C4-2B (cell line): Measurements from ENCODE around the gene DENND1A.

Experiments used
- CTCF ChIP-seq: fragments of 450-650 bp; conservative IDR thresholded peaks from 2 replicates; pipeline ENCODE4 v1.5.1; 2017; ENCODE audit warnings: mild to moderate bottlenecking
- ZFX ChIP-seq: fragments of 450-650 bp; IDR thresholded peaks from 2 replicates; pipeline ENCODE4 v1.6.1; 2017

DNA sequence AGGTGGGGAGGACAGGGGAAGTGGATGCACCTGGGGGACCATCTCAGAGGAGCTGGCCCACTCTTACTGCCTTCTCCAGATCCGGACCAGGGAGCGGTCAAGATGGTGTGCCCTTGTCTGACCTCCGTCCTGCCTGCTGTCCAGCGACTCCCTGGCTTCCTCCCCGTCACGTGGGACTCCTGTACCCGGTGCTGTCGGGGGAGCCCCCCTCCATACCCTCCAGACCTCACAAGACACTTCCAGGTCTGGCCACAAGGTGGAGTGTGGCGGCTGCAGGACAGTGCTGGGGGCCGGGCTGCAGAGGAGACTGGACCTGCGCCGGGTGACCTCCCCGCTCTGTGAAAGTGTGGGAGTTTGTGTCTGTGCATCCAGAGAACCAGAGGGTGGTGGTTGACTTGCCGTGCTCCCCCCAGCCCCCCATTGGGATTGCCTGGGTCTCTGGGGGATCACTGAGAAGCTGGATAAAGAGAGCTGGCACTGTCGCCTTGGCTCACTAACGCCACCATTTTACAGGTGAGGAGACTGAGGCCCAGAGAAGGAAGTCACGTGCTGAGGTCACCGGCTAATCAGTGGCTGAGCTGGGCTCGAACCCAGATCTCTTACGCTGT is 575.8 kb downstream of the DENND1A start:
- TF ChIP-seq CTCF = peak; percentile 93
- TF ChIP-seq ZFX = no peak
